Liver (tissue), 9 donors: Measurements from ENCODE around the gene SEMA3E. TPM values are rescaled to one million over a fixed set of nuclear protein-coding genes. Genes with fewer than 3 reads are reported as not detected.
A peak's percentile ranks its signal among the peaks of the same experiment; 100 is the strongest.

ENCODE experiments used
- DNase-seq: peaks from one replicate; pipeline ENCODE4 v3.0.0-alpha.2; 2017; ENCODE audit warnings: low spot score
- H3K27ac ChIP-seq, 2 donors: one replicate each; pipeline ENCODE4 v1.7.0; 2013; ENCODE audit warnings: inconsistent platforms in 2 of 2, low read length in 2 of 2, control low read depth in 1 of 2, low read depth in 1 of 2, mild to moderate bottlenecking in 1 of 2
- H3K27me3 ChIP-seq, 4 donors: one replicate each; pipeline versions ENCODE4 v1.6.1 to v1.7.0; 2013; ENCODE audit warnings: low read length in 3 of 4, inconsistent platforms in 1 of 4, mild to moderate bottlenecking in 1 of 4, moderate library complexity in 1 of 4; ENCODE audit not compliant: control insufficient read depth in 4 of 4, insufficient read depth in 4 of 4
- H3K36me3 ChIP-seq, 4 donors: one replicate each; pipeline versions ENCODE4 v1.6.1 to v1.7.0; 2013; ENCODE audit warnings: low read length in 3 of 4, mild to moderate bottlenecking in 3 of 4, low read depth in 1 of 4, moderate library complexity in 1 of 4; ENCODE audit not compliant: control insufficient read depth in 4 of 4, insufficient read depth in 3 of 4
- H3K4me1 ChIP-seq, 4 donors: one replicate each; pipeline versions ENCODE4 v1.6.1 to v1.7.0; 2013; ENCODE audit warnings: low read length in 3 of 4, mild to moderate bottlenecking in 3 of 4, moderate library complexity in 1 of 4; ENCODE audit not compliant: control insufficient read depth in 4 of 4, insufficient read depth in 4 of 4
- H3K4me3 ChIP-seq, 3 donors: one replicate each; pipeline versions ENCODE4 v1.6.1 to v1.7.0; 2013; ENCODE audit warnings: low read length in 3 of 3, control low read depth in 1 of 3, low read depth in 1 of 3, mild to moderate bottlenecking in 1 of 3
- H3K9ac ChIP-seq, 2 donors: one replicate each; pipeline ENCODE4 v1.7.0; 2013; ENCODE audit warnings: low read length in 2 of 2, mild to moderate bottlenecking in 2 of 2, moderate library complexity in 2 of 2, control low read depth in 1 of 2, low read depth in 1 of 2
- H3K9me3 ChIP-seq, 4 donors: one replicate each; pipeline versions ENCODE4 v1.6.1 to v1.7.0; 2013; ENCODE audit warnings: low read length in 3 of 4; ENCODE audit not compliant: control insufficient read depth in 4 of 4
- EGR1 ChIP-seq, 2 donors: IDR thresholded peaks; 2 replicates each; pipeline ENCODE4 v1.6.1; 2016 to 2018; ENCODE audit warnings: antibody characterized with exemption in 2 of 2, low read depth in 2 of 2
- FOXA1 ChIP-seq: IDR thresholded peaks from 2 replicates; pipeline ENCODE4 v1.6.1; 2016; ENCODE audit warnings: antibody characterized with exemption
- FOXA2 ChIP-seq: IDR thresholded peaks from 2 replicates; pipeline ENCODE4 v1.6.1; 2016; ENCODE audit warnings: antibody characterized with exemption
- GABPA ChIP-seq, 2 donors: IDR thresholded peaks in 1 of 2; conservative IDR thresholded peaks in 1 of 2; 2 replicates each; pipeline ENCODE4 v1.6.1; 2016; ENCODE audit warnings: antibody characterized with exemption in 2 of 2, mild to moderate bottlenecking in 1 of 2, moderate library complexity in 1 of 2
- HNF4A ChIP-seq, 2 donors: conservative IDR thresholded peaks; 2 replicates each; pipeline ENCODE4 v1.6.1; 2016; ENCODE audit warnings: antibody characterized with exemption in 2 of 2, mild to moderate bottlenecking in 2 of 2
- HNF4G ChIP-seq: IDR thresholded peaks from 2 replicates; pipeline ENCODE4 v1.6.1; 2016; ENCODE audit warnings: antibody characterized with exemption
- JUND ChIP-seq, 2 donors: IDR thresholded peaks; 2 replicates each; pipeline ENCODE4 v1.6.1; 2016; ENCODE audit warnings: antibody characterized with exemption in 2 of 2
- NR2F2 ChIP-seq: IDR thresholded peaks from 2 replicates; pipeline ENCODE4 v1.6.1; 2016; ENCODE audit warnings: antibody characterized with exemption
- RAD21 ChIP-seq, 2 donors: IDR thresholded peaks; 2 replicates each; pipeline ENCODE4 v1.6.1; 2016; ENCODE audit warnings: antibody characterized with exemption in 2 of 2, mild to moderate bottlenecking in 2 of 2
- RXRA ChIP-seq, 2 donors: IDR thresholded peaks; 2 replicates each; pipeline ENCODE4 v1.6.1; 2017 to 2018; ENCODE audit warnings: antibody characterized with exemption in 2 of 2, mild to moderate bottlenecking in 1 of 2
- SP1 ChIP-seq: IDR thresholded peaks from 2 replicates; pipeline ENCODE4 v1.6.1; 2018; ENCODE audit warnings: antibody characterized with exemption, mild to moderate bottlenecking
- TAF1 ChIP-seq: conservative IDR thresholded peaks from 2 replicates; pipeline ENCODE4 v1.6.1; 2016; ENCODE audit warnings: antibody characterized with exemption, mild to moderate bottlenecking
- YY1 ChIP-seq: IDR thresholded peaks from 2 replicates; pipeline ENCODE4 v1.6.1; 2016; ENCODE audit warnings: antibody characterized with exemption, mild to moderate bottlenecking
- WGBS: extraction: QIAGEN DNeasy Blood & Tissue Kit; methylation state at CpG from one replicate; pipeline ENCODE4 v1.1.7; 2013; 5-methylcytosine and 5-hydroxymethylcytosine counted together
- polyA plus RNA-seq, 2 donors: library from polyadenylated mRNA; stranded (reverse) in 1 of 2; unstranded in 1 of 2; fragments of 200-250 nt in 1 of 2; fragments of >200 nt in 1 of 2; fragmentation: Nextera tagmentation in 1 of 2; extraction: Ambion mirVana in 1 of 2; gene quantifications; one replicate each; pipeline versions ENCODE4 v1.2.1 to v1.2.3, GENCODE V29; 2013 to 2015
- total RNA-seq, 2 donors: library from RNA; depleted of rRNA; stranded (reverse); fragments of >200 nt; gene quantifications; one replicate each; pipeline ENCODE4 v1.2.3, GENCODE V29; 2014
- TF ChIP-seq, protein P1 (sequence below): fragments of 150-350 bp; IDR thresholded peaks from 2 replicates; pipeline ENCODE4 v1.5.1; 2017; ENCODE audit warnings: improper control_type of control experiment, low read depth, low read length; ENCODE audit not compliant: missing input control
- TF ChIP-seq, protein P2 (sequence below): IDR thresholded peaks from 2 replicates; pipeline ENCODE4 v1.6.1; 2016; ENCODE audit warnings: antibody characterized with exemption
- TF ChIP-seq, protein P3 (sequence below): IDR thresholded peaks from 2 replicates; pipeline ENCODE4 v1.6.1; 2016; ENCODE audit warnings: antibody characterized with exemption, mild to moderate bottlenecking
- TF ChIP-seq, protein P4 (sequence below): IDR thresholded peaks from 2 replicates; pipeline ENCODE4 v1.6.1; 2016; ENCODE audit warnings: antibody characterized with exemption
- TF ChIP-seq, protein P5 (sequence below): IDR thresholded peaks from 2 replicates; pipeline ENCODE4 v1.6.1; 2016; ENCODE audit warnings: antibody characterized with exemption
- donor health status: healthy.
- donor health status: healthy.
- donor health status: healthy.
- donor health status: healthy.
- donor health status: healthy.

Gene SEMA3E
- total and polyA plus RNA-seq, 4 donors, result 0.20 to 1.2 (median 0.59) TPM; not detected in 1

DNA sequence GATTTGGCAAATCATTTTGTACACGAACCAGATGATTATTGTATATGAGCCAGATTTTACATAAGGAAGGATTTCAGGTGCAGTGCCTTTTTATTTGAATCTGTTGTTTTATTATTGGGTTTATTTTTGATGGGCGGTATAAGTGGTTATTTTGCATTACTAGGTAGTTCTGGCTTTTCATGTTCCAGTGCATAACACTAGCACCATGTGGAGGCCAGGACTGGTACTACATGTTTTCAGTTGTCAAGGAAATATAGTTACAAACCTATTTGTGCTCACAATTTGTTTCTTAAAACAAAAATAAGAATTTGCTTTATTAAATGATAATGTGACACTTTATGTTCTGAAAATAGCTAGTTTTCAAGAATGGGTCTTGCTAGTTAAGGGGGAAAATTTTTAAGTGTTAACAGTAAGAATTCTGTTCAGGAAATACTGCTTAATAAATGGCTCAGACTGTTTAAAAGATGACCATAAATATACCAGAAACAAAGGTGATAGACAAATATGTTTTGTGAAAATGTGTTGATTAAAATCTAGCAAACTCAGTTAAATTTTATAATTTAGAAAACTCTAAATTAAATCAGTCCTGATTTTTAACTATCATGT, 7.1 kb upstream of the SEMA3E start:
- whole genome bisulfite sequencing, result 12% methylated on average over 2 of the region's 2 CpGs
- peaks cover 0 to 2% (median under 1%) of the 10 kb centered on the region in 4 donors for H3K27me3 ChIP-seq
- no peaks in the 10 kb centered on the region for H3K36me3 ChIP-seq
- TF ChIP-seq, protein P1, sequence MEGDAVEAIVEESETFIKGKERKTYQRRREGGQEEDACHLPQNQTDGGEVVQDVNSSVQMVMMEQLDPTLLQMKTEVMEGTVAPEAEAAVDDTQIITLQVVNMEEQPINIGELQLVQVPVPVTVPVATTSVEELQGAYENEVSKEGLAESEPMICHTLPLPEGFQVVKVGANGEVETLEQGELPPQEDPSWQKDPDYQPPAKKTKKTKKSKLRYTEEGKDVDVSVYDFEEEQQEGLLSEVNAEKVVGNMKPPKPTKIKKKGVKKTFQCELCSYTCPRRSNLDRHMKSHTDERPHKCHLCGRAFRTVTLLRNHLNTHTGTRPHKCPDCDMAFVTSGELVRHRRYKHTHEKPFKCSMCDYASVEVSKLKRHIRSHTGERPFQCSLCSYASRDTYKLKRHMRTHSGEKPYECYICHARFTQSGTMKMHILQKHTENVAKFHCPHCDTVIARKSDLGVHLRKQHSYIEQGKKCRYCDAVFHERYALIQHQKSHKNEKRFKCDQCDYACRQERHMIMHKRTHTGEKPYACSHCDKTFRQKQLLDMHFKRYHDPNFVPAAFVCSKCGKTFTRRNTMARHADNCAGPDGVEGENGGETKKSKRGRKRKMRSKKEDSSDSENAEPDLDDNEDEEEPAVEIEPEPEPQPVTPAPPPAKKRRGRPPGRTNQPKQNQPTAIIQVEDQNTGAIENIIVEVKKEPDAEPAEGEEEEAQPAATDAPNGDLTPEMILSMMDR, result peak; percentile 69
- no peak for TF ChIP-seq TAF1
- TF ChIP-seq HNF4G, result no peak
- peak; percentile 88 to 93 for TF ChIP-seq RAD21 (IDR thresholded peaks at IDR 0.05)
- H3K4me3 ChIP-seq, result no peak overlapping the region
- DNase-seq, result no peak
- no peaks in the 10 kb centered on the region for H3K9me3 ChIP-seq
- no peak overlapping the region for H3K9ac ChIP-seq
- H3K27ac ChIP-seq, result no peak overlapping the region
- no peaks in the 10 kb centered on the region for H3K4me1 ChIP-seq

DNA sequence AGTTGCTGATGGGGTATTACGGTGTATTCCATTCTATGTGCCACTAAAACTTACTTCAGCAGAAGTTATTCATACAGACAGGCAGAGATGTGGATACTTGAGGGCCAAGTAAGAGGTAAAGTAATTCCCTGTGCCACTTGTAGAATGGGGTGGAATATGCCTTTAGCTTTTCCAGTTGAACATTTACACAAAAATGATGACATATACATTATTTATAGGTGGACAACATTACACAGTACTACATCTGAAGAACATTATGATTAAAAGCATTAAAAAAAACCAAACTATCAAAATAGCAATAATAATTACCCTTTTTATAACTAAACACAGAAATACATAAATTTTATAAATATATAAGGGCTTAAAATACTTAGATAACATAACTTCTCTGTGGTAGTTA, 3.5 kb upstream of the SEMA3E start:
- WGBS, result 99% methylated on average over 1 of the region's 1 CpG
- Histone ChIP-seq H3K4me3 (no peak overlapping the region), H3K9me3 (no peaks in the 10 kb centered on the region), H3K27ac (no peak overlapping the region), H3K27me3 (peaks cover 0 to 16% (median 2%) of the 10 kb centered on the region in 4 donors), H3K9ac (no peak overlapping the region), H3K4me1 (no peaks in the 10 kb centered on the region), H3K36me3 (no peaks in the 10 kb centered on the region)
- TF ChIP-seq NR2F2 (no peak), YY1 (no peak), RAD21 (IDR thresholded peaks at IDR 0.05) (no peak), EGR1 (IDR thresholded peaks at IDR 0.05; ENCODE audit: low read depth in 2 of 2) (no peak), RXRA (IDR thresholded peaks at IDR 0.05) (no peak), HNF4A (conservative IDR thresholded peaks at IDR 0.05) (no peak), FOXA1 (no peak), SP1 (no peak), FOXA2 (no peak), GABPA (IDR thresholded peaks at IDR 0.05 in 1 of 2, conservative IDR thresholded peaks at IDR 0.05 in 1 of 2) (no peak), TAF1 (no peak), HNF4G (no peak), JUND (IDR thresholded peaks at IDR 0.05) (no peak)
- TF ChIP-seq, protein P2, sequence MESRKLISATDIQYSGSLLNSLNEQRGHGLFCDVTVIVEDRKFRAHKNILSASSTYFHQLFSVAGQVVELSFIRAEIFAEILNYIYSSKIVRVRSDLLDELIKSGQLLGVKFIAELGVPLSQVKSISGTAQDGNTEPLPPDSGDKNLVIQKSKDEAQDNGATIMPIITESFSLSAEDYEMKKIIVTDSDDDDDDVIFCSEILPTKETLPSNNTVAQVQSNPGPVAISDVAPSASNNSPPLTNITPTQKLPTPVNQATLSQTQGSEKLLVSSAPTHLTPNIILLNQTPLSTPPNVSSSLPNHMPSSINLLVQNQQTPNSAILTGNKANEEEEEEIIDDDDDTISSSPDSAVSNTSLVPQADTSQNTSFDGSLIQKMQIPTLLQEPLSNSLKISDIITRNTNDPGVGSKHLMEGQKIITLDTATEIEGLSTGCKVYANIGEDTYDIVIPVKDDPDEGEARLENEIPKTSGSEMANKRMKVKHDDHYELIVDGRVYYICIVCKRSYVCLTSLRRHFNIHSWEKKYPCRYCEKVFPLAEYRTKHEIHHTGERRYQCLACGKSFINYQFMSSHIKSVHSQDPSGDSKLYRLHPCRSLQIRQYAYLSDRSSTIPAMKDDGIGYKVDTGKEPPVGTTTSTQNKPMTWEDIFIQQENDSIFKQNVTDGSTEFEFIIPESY, result no peak
- TF ChIP-seq, protein P3, sequence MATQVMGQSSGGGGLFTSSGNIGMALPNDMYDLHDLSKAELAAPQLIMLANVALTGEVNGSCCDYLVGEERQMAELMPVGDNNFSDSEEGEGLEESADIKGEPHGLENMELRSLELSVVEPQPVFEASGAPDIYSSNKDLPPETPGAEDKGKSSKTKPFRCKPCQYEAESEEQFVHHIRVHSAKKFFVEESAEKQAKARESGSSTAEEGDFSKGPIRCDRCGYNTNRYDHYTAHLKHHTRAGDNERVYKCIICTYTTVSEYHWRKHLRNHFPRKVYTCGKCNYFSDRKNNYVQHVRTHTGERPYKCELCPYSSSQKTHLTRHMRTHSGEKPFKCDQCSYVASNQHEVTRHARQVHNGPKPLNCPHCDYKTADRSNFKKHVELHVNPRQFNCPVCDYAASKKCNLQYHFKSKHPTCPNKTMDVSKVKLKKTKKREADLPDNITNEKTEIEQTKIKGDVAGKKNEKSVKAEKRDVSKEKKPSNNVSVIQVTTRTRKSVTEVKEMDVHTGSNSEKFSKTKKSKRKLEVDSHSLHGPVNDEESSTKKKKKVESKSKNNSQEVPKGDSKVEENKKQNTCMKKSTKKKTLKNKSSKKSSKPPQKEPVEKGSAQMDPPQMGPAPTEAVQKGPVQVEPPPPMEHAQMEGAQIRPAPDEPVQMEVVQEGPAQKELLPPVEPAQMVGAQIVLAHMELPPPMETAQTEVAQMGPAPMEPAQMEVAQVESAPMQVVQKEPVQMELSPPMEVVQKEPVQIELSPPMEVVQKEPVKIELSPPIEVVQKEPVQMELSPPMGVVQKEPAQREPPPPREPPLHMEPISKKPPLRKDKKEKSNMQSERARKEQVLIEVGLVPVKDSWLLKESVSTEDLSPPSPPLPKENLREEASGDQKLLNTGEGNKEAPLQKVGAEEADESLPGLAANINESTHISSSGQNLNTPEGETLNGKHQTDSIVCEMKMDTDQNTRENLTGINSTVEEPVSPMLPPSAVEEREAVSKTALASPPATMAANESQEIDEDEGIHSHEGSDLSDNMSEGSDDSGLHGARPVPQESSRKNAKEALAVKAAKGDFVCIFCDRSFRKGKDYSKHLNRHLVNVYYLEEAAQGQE, result no peak
- TF ChIP-seq, protein P4, sequence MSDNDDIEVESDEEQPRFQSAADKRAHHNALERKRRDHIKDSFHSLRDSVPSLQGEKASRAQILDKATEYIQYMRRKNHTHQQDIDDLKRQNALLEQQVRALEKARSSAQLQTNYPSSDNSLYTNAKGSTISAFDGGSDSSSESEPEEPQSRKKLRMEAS, result no peak
- TF ChIP-seq, protein P5, sequence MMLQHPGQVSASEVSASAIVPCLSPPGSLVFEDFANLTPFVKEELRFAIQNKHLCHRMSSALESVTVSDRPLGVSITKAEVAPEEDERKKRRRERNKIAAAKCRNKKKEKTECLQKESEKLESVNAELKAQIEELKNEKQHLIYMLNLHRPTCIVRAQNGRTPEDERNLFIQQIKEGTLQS, result no peak
- TF ChIP-seq, protein P1, result no peak
- no peak for DNase-seq
